ENCODE data around the gene ANKS3.

Gene ANKS3

DNA sequence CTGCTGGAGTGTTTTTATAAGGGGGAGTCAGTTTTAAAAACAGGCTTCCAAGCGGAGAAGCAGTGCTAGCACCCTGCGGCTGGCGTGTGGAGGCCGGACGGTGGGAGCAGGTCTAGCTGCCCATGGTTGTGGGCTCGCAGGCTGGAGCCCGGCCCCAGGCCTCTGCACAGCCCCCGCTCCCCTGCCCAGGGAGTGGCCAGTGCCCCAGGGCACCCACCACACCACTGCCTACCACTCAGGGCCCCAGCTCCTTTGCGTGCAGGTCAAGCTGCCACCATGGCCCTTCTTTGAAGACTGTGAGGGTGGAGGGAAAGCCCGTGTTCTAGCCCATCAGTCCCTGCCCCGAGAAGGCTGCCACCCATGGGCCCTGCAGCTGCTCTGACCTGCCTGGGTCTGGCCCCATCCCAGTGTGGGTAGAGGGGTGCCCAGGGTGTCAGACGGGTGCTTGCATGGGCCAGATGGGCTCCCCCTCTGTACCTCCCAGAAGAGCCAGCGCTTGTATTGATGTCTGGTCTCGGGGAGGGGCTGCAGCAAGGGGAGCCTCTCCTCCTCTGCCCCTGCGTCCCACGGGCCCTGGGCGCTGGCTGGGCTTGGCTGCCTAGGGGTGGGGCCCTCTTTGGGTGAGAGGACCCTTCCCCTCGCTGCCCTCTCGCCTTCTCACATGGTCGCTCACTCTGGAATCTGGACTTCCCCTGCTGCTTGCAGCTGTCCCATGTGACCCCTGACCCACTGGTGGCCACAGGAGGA is 42.2 kb downstream of the ANKS3 start:
- H3K9me3 ChIP-seq (ENCODE audit: control insufficient read depth, insufficient read depth, low read length): no peaks in the 10 kb centered on the region
- no peak overlapping the region for H3K9ac ChIP-seq (ENCODE audit: low read depth, low read length)
- H3K36me3 ChIP-seq (ENCODE audit: insufficient read depth, low read length): no peaks in the 10 kb centered on the region; the same call in 1 of the 2 replicates
- no peaks in the 10 kb centered on the region; the same call in 1 of the 2 replicates for H3K4me1 ChIP-seq (ENCODE audit: insufficient read depth, low read length)

DNA sequence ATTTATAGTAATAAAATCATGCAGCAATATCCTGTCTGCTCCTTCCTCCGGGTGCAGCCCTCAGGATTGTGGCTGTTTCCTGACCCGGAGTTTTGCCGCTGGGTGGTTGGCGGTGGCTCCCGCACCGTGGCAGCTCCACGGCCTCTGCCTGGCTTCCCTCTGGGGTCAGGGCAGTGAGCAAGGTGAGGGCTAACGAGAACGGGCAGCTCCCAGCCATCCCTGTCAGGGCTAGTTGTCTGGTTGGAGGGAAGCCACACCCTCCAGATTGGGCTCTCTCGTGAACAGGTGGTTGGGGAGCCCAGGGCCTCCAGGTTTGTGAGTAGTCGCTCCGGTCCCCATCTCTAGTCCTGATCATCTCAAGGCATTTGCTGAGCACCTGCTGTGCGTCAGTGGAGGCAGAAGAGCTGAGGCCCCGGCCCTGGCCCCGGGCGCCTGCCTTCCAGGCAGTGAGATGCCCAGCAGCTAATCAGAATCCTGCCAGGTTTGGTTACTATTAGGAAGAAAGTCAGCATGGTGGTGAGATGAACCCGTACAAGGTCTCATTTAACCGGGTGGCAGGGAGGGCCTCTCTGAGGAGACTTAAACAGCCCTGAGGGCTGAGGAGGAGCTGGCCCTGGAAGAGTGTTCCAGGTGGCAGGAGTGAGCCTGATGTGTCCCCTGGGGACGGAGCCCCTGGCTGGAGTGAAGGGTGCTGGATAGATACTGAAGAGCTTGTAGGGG is 43.0 kb downstream of the ANKS3 start:
- Histone ChIP-seq H3K9me3 (ENCODE audit: control insufficient read depth, insufficient read depth, low read length) (no peaks in the 10 kb centered on the region), H3K36me3 (ENCODE audit: insufficient read depth, low read length) (no peaks in the 10 kb centered on the region; the same call in 1 of the 2 replicates), H3K4me1 (ENCODE audit: insufficient read depth, low read length) (no peaks in the 10 kb centered on the region; the same call in 1 of the 2 replicates), H3K9ac (ENCODE audit: low read depth, low read length) (no peak overlapping the region)

DNA sequence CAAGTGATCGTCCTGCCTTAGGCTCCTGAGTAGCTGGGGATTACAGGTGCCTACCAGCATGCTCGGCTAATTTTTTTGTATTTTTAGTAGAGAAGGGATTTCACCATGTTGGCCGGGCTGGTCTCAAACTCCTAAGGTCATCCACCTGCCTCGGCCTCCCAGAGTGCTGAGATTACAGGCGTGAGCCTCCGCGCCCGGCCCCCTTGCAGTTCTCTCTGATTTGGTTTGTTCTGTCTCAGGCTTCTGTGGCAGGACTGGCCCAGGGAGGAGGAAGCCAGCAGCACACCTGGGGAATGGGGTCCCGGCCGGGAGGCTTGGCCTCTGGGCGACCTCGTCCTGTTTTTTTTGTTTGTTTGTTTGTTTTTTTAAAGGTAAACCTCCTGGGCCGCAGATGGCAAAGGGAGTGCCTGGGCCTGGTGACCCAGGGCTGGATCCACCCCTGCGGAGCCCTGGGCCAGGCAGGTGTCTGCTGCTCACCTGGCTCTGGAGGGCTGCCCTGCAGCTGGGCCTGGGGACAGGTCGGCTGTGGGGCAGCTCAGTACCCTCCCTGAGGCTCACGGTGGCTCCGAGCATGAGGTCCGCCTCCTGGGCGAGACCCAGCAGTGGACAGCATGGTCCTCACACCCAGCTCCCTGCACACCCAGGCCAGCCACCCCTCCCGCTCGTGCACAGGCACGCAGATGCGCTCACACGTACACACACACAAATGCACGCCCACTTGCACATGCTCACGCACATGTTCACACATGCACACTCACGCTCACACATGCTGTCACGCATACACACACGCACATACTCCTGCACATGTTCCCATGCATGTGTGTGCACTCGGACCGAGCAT is 44.0 kb downstream of the ANKS3 start:
- Histone ChIP-seq H3K4me1 (ENCODE audit: insufficient read depth, low read length) (no peaks in the 10 kb centered on the region; the same call in 1 of the 2 replicates), H3K9ac (ENCODE audit: low read depth, low read length) (no peak overlapping the region), H3K9me3 (ENCODE audit: control insufficient read depth, insufficient read depth, low read length) (no peaks in the 10 kb centered on the region), H3K36me3 (ENCODE audit: insufficient read depth, low read length) (peaks cover 5% of the 10 kb centered on the region; the same call in 1 of the 2 replicates)

DNA sequence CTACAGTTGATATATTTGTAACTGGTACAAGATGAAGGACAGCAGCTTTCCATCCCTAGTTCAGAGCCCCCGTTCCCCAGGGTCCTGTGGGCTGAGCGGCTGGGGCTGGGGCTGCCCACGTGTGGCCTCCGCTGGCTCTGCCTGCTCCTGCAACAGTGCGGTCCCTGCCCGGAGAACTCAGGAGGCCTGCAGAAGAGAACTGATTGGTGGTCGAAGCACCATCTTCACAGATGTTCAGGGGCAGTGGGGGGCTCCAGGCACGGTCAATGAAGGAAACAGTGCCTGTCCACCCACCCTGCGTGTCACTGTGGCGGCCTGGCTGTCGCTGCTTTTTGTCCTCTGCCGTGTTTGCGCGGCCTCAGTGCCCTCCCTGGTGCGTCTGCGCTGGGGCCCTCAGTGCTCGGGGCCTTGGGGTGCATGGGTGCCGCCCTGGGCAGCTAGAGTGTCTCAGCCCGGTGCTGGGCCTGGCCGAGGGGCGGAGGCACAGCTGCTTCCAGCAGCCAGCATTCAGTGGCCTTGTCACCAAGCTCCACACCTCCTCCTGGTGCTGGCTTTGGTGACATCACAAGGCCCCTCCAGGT is 44.9 kb downstream of the ANKS3 start:
- H3K4me1 ChIP-seq (ENCODE audit: insufficient read depth, low read length): no peaks in the 10 kb centered on the region; the same call in 1 of the 2 replicates
- no peak overlapping the region for H3K9ac ChIP-seq (ENCODE audit: low read depth, low read length)
- H3K36me3 ChIP-seq (ENCODE audit: insufficient read depth, low read length): peaks cover 8% of the 10 kb centered on the region; the same call in 1 of the 2 replicates
- no peaks in the 10 kb centered on the region for H3K9me3 ChIP-seq (ENCODE audit: control insufficient read depth, insufficient read depth, low read length)

DNA sequence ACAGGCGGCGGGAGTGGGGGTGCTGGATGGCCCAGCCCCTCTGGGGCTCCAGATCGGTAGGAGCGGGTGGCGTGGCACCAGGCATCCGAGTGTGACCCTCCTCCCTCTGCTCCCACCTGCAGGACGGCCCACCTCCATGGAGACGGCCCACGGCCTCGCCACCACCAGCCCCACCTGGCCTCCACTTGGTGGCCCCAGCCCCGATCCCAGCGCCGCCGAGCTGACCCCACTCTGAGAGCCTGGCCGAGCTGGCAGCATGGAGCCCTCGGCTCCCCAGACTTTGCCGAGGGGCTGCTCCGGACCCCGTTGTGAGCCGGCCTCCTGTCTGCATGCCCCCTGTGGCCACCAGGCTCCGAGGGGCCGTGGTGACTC is 45.4 kb downstream of the ANKS3 start:
- Histone ChIP-seq H3K9me3 (ENCODE audit: control insufficient read depth, insufficient read depth, low read length) (no peaks in the 10 kb centered on the region), H3K36me3 (ENCODE audit: insufficient read depth, low read length) (peaks cover 8% of the 10 kb centered on the region; the same call in 1 of the 2 replicates), H3K4me1 (ENCODE audit: insufficient read depth, low read length) (no peaks in the 10 kb centered on the region; the same call in 1 of the 2 replicates), H3K9ac (ENCODE audit: low read depth, low read length) (no peak overlapping the region)

DNA sequence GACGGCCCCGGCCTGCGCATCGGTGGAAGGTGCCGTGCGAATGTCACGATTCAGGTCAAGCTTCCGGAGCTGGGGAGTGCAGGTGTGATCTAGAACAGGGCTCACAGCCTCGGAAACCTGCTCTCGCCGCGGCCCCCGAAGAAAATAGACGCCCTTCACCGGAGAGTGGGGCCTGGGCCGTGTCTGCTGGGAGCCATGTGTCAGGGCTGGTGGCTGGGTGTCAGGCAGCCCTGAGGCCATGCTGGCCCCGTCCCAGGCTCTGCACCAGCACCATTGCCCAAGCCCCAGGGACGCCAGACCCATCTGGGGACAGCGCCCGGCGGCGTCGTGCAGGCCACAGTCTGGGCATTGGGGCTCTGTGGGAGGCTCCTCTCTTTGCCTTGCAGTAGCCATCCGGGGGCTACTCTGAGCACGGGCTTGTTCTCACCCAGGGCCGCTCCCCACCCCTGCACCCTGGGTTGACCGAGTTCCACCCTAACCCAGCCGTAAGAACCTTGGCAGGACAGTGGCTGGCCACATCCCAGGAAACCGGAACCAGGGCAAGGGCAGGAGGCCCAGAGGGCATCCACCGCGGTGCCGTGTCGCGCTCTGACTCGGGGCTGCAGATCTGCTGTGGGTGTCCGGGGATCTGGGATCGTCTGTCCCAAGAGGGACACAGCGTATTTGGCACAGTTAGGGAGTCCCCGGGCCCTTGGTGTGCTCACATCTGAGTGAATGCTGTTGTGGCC is 46.0 kb downstream of the ANKS3 start:
- no peaks in the 10 kb centered on the region; the same call in 1 of the 2 replicates for H3K4me1 ChIP-seq (ENCODE audit: insufficient read depth, low read length)
- peaks cover 8% of the 10 kb centered on the region; the same call in 1 of the 2 replicates for H3K36me3 ChIP-seq (ENCODE audit: insufficient read depth, low read length)
- no peak overlapping the region for H3K9ac ChIP-seq (ENCODE audit: low read depth, low read length)
- no peaks in the 10 kb centered on the region for H3K9me3 ChIP-seq (ENCODE audit: control insufficient read depth, insufficient read depth, low read length)

DNA sequence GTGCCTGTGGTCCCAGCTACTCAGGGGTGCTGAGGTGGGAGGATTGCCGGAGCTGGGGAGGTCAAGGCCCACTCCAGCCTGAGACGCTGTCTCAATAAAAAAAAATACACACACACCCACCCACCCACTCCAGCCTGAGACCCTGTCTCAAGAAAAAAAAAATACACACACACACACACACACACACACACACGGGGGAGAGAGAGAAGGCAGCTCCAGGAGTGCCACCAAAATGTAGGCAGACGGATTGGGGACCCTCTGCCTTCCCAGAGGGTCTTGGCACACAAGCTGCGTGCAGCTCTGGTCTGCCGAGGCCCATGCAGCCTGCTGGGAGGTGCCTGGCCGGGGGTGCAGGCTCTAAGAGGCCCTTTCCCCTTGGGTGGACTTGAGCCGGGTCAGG is 46.7 kb downstream of the ANKS3 start:
- Histone ChIP-seq H3K4me1 (ENCODE audit: insufficient read depth, low read length) (no peaks in the 10 kb centered on the region; the same call in 1 of the 2 replicates), H3K36me3 (ENCODE audit: insufficient read depth, low read length) (peaks cover 8% of the 10 kb centered on the region; the same call in 1 of the 2 replicates)

DNA sequence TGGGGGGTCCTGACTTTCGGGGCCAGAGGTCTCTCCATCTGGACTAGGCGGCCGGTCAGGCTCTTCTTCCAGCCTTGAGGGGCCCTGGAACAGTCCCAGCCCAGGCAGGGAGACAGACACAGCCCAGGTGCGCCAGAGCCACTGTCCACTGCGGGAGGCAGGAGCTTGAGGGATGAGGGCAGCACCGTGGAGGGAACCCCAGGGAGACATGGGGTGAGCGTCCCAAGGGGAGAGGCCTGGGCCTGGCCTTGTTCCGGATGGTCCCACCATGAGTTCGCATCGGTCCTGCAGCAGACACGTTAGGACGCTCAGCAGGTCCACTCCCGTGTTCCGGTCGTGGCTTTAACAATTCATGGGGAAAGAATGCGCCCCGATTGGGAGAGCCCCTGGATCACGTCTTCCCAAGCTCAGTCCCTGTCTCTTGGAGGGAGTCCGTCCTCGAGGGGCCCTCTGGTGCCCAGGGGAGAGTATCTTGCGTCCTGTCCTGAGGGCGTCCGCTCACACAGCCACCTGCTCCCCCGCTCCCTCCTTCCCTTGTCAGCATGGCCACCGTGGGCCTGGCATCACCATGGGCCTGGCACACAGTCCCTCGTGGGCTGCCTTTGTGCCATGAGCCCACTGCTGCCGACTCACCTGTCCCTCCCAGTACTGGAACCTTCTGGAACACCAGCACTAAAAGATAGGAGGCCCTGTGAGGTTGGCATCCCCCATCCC is 47.4 kb downstream of the ANKS3 start:
- Histone ChIP-seq H3K4me1 (ENCODE audit: insufficient read depth, low read length) (no peaks in the 10 kb centered on the region; the same call in 1 of the 2 replicates), H3K36me3 (ENCODE audit: insufficient read depth, low read length) (peaks cover 8% of the 10 kb centered on the region; the same call in 1 of the 2 replicates), H3K9me3 (ENCODE audit: control insufficient read depth, insufficient read depth, low read length) (no peaks in the 10 kb centered on the region), H3K9ac (ENCODE audit: low read depth, low read length) (no peak overlapping the region)

More for the DNA sequence above, 46.7 kb downstream of the ANKS3 start:
- H3K9me3 ChIP-seq (ENCODE audit: control insufficient read depth, insufficient read depth, low read length): no peaks in the 10 kb centered on the region
- no peak overlapping the region for H3K9ac ChIP-seq (ENCODE audit: low read depth, low read length)

DNA sequence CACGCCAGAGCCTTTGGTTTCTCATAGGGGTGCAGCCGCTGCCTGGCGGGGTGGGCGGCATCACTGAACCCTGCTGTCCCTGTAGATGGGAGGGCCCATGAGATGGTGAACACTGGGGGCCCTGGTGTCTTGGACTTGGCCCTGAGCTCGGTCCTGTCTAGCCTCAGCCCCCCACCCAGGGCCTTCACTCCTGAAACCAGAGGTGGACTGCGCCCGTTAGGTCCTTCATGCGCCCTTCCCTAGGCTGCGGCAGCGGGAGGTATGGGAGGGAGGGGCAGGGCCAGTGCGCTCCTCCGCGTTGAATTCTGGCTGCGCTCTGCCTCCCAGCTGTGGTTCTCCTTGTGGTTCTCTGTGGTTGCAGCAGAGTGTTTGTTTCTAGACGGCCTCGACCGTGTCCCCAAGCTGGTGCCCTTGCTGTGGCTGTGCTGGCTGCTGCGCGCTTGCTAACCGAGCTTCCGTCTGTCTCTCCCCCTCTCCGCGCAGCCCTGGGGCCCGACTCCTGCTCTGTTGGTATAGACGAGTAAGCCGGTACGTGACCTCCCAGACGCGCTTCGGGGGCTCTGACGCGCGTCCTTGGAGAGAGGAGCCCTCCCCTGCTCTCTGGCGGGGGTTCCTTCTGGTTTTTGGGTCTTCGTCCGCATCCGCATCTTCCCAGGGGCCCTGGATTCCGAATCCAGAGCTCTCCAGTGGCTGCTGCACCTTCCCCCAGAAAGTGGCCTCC is 48.1 kb downstream of the ANKS3 start:
- Histone ChIP-seq H3K9ac (ENCODE audit: low read depth, low read length) (no peak overlapping the region), H3K36me3 (ENCODE audit: insufficient read depth, low read length) (peaks cover 8% of the 10 kb centered on the region; the same call in 1 of the 2 replicates), H3K9me3 (ENCODE audit: control insufficient read depth, insufficient read depth, low read length) (no peaks in the 10 kb centered on the region), H3K4me1 (ENCODE audit: insufficient read depth, low read length) (no peaks in the 10 kb centered on the region; the same call in 1 of the 2 replicates)

DNA sequence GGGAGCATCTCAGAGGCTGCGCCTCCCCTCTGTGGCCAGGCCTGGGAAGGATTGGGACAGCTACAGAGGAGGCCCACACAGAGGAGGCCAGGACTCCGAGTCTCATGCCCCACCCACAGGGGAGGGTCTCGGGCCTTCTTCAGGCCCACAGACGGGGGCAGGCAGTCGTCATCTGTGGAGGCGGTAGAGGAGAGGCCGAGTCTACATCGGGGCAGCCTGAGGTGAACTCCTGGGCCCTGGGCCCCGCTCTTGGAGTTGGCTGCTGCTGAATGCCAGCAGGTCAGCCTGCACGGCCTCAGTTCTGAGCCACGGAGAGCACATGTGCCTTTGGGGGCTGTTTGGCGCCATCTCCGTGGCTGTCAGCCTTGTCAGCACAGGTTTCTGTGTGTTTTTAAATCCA is 48.8 kb downstream of the ANKS3 start:
- Histone ChIP-seq H3K9me3 (ENCODE audit: control insufficient read depth, insufficient read depth, low read length) (no peaks in the 10 kb centered on the region), H3K4me1 (ENCODE audit: insufficient read depth, low read length) (no peaks in the 10 kb centered on the region; the same call in 1 of the 2 replicates), H3K36me3 (ENCODE audit: insufficient read depth, low read length) (peaks cover 8% of the 10 kb centered on the region; the same call in 1 of the 2 replicates), H3K9ac (ENCODE audit: low read depth, low read length) (no peak overlapping the region)

DNA sequence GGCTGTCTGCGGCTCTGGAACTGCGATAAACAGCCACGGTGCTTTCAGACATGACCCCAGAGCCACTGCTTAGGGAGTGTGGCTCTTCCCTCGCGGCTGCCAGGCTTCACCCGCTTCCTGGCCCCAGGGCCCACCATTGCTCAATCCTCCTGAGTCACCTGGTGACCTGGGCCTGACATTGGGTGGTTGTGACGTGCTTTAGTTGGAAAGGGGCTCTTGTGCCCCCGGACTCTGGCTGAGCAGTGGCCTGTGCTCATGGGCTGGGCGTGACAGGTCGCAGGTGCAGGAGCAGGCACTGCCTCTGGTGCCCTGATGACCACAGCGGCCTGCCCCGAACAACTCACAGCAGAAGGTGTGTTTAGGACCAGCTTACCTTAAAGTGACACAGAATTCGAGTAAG is 49.3 kb downstream of the ANKS3 start:
- no peaks in the 10 kb centered on the region for H3K9me3 ChIP-seq (ENCODE audit: control insufficient read depth, insufficient read depth, low read length)
- H3K9ac ChIP-seq (ENCODE audit: low read depth, low read length): no peak overlapping the region
- H3K36me3 ChIP-seq (ENCODE audit: insufficient read depth, low read length): peaks cover 8% of the 10 kb centered on the region; the same call in 1 of the 2 replicates
- no peaks in the 10 kb centered on the region; the same call in 1 of the 2 replicates for H3K4me1 ChIP-seq (ENCODE audit: insufficient read depth, low read length)

DNA sequence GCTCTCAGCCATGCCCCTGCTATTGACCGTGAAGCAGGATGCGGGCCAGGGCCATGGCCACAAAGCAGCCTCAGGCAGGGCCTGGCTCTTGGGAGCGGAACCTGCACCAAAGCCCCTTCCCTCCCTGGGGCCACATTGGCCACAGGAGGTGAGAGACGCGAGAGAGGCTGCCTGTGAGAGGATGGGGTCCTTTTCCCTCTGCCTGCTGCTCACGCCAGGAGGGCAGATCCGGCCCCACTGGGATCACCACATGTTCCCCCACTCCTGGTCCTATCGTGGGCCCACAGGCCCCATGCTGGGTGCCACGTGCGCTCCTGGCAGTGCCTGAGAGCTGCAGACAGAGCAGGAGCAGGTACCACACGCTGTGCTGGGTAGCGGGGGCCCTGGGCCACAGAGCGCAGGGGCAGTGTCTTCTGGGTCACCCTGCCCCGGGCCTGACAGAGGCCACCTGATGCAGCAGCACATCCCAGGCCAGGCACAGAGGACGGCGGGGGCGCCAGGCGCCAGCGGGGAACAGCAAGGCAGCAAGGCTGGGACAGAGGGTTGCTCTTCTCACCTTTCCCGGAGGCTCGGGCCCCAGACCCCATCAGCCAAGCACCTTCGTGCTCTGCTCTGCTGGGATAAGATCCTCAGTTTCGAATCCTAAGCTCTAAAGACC is 49.9 kb downstream of the ANKS3 start:
- H3K9ac ChIP-seq (ENCODE audit: low read depth, low read length): no peak overlapping the region
- H3K9me3 ChIP-seq (ENCODE audit: control insufficient read depth, insufficient read depth, low read length): no peaks in the 10 kb centered on the region
- no peaks in the 10 kb centered on the region; the same call in 1 of the 2 replicates for H3K4me1 ChIP-seq (ENCODE audit: insufficient read depth, low read length)
- H3K36me3 ChIP-seq (ENCODE audit: insufficient read depth, low read length): peaks cover 8% of the 10 kb centered on the region; the same call in 1 of the 2 replicates

All from ES-I3 (cell line).